ENCODE data around the gene ULK3. TPM values are rescaled to one million over a fixed set of nuclear protein-coding genes. Genes with fewer than 3 reads are reported as not detected.

Gene ULK3
- total and polyA plus RNA-seq, 10 of the 15 experiments (the other 5 are each of a cell fraction or from before 2014, with no cell fraction given): 0.64 to 38.8 (median 27.1) TPM

DNA sequence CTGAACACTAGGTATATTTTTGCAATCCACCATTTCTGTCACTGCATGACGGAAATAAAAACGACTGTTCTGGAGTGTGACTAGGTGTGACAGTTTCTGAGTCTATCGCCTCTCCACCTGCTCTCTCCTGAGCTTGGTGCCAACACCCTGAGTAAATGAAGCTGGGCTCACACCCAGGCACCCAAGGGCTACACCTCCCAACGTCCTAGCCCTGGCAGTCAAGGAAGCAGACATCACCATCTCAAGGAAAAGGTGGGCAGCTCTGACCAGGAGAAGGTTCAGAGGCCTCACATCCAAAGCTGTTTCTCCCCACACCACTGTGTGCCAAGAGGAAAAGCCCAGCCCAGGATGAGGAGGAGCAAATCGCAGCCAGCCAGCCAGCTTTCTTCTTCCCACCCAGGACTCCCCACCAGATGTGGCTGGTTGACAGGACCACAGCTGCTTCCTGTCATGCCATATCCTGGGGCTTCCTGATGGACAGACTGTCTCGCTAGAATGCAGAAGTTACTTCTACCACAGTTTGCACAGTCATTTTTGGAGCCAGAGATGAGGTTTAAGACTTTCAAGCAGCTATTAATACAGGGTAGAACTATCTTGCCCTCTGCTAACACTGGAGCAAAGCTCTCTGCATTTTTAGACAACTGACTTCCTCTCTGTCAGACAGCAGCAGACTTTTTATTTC is 26.9 kb upstream of the ULK3 start:
- no TSS peak for BruUV-seq (replicated peaks)
- SMC1A ChIA-PET (ENCODE audit: uncharacterized antibody, unreplicated experiment): interaction anchor here (0.7 to 6.5 kb wide), 29 partner anchors 12 to 485 kb away, joined by 3 to 120 read pairs (median 5); partner anchors contain the start of genes FAM219B, MPI and ULK3
- POLR2A ChIA-PET: interaction anchor here (0.6 to 5.2 kb wide), 28 partner anchors 11 to 658 kb away, joined by 3 to 80 read pairs (median 4); partner anchors contain the start of genes FAM219B, MPI and ULK3
- H3K9me3 ChIP-seq (replicated peaks; ENCODE audit: control insufficient read depth, insufficient read depth, low read length): peaks cover 12% of the 10 kb centered on the region
- CTCF ChIA-PET: interaction anchor here (0.6 to 11.2 kb wide), 23 partner anchors 9 to 101 kb away, joined by 3 to 129 read pairs (median 4); partner anchors contain the start of genes CSK, FAM219B and ULK3
- in situ Hi-C loops (cut with MboI) (no loop called here), intact Hi-C loops (cut with micrococcal nuclease; ENCODE audit: unreplicated experiment) (loop anchor here (2.0 kb wide), 2 partner anchors 13 to 27 kb away; partner anchors contain the start of gene ULK3)
- peak; percentile 76 for ATAC-seq
- H3K4me3 ChIP-seq: peak overlapping the region; percentile 93
- peak; percentile 97 for DNase-seq (ENCODE audit: low read depth, low spot score)
- H3K27ac ChIP-seq (ENCODE audit: control insufficient read depth, insufficient read depth): peak overlapping the region; percentile 94
- H3K9ac ChIP-seq (ENCODE audit: control insufficient read depth, insufficient read depth, low read length): peak overlapping the region; percentile 70
- H3K79me2 ChIP-seq (ENCODE audit: control insufficient read depth, insufficient read depth, low read length): peaks cover 72% of the 10 kb centered on the region
- peaks cover 2 to 16% of the 10 kb centered on the region in 2 experiments; a peak in 2 of 4 replicates for H3K36me3 ChIP-seq (ENCODE audit: control insufficient read depth in 2 of 2, insufficient read depth in 2 of 2, low read length in 1 of 2)
- H2AFZ ChIP-seq (ENCODE audit: control insufficient read depth, low read depth, low read length): no peak overlapping the region
- WGBS (ENCODE audit: insufficient coverage, insufficient replicate concordance, low lambda C conversion rate, missing lambda C conversion rate): 0% methylated on average over 6 of the region's 6 CpGs
- no peaks in the 10 kb centered on the region for H4K20me1 ChIP-seq (ENCODE audit: control insufficient read depth, insufficient read depth)
- no peaks in the 10 kb centered on the region for H3K27me3 ChIP-seq (replicated peaks in 1 of 2; ENCODE audit: control insufficient read depth in 2 of 2, insufficient read depth in 2 of 2, low read length in 1 of 2)
- H3K4me2 ChIP-seq (ENCODE audit: control insufficient read depth, insufficient read depth): peak overlapping the region; percentile 79
- peaks cover 40% of the 10 kb centered on the region for H3K4me1 ChIP-seq (ENCODE audit: control insufficient read depth, insufficient read depth, low read length)
- peak; percentile 85 for FAIRE-seq
- RAD21 ChIA-PET (ENCODE audit: unreplicated experiment): interaction anchor here (0.9 to 4.8 kb wide), 21 partner anchors 10 to 158 kb away, joined by 3 to 57 read pairs (median 10); partner anchors contain the start of genes CSK, FAM219B, SCAMP5 and ULK3
- TF ChIP-seq, protein P1, sequence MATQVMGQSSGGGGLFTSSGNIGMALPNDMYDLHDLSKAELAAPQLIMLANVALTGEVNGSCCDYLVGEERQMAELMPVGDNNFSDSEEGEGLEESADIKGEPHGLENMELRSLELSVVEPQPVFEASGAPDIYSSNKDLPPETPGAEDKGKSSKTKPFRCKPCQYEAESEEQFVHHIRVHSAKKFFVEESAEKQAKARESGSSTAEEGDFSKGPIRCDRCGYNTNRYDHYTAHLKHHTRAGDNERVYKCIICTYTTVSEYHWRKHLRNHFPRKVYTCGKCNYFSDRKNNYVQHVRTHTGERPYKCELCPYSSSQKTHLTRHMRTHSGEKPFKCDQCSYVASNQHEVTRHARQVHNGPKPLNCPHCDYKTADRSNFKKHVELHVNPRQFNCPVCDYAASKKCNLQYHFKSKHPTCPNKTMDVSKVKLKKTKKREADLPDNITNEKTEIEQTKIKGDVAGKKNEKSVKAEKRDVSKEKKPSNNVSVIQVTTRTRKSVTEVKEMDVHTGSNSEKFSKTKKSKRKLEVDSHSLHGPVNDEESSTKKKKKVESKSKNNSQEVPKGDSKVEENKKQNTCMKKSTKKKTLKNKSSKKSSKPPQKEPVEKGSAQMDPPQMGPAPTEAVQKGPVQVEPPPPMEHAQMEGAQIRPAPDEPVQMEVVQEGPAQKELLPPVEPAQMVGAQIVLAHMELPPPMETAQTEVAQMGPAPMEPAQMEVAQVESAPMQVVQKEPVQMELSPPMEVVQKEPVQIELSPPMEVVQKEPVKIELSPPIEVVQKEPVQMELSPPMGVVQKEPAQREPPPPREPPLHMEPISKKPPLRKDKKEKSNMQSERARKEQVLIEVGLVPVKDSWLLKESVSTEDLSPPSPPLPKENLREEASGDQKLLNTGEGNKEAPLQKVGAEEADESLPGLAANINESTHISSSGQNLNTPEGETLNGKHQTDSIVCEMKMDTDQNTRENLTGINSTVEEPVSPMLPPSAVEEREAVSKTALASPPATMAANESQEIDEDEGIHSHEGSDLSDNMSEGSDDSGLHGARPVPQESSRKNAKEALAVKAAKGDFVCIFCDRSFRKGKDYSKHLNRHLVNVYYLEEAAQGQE (IDR thresholded peaks at IDR 0.05; ENCODE audit: low read depth, low read length): peak; percentile 36; the same call in 1 of the 2 replicates
- TF ChIP-seq, protein P2, sequence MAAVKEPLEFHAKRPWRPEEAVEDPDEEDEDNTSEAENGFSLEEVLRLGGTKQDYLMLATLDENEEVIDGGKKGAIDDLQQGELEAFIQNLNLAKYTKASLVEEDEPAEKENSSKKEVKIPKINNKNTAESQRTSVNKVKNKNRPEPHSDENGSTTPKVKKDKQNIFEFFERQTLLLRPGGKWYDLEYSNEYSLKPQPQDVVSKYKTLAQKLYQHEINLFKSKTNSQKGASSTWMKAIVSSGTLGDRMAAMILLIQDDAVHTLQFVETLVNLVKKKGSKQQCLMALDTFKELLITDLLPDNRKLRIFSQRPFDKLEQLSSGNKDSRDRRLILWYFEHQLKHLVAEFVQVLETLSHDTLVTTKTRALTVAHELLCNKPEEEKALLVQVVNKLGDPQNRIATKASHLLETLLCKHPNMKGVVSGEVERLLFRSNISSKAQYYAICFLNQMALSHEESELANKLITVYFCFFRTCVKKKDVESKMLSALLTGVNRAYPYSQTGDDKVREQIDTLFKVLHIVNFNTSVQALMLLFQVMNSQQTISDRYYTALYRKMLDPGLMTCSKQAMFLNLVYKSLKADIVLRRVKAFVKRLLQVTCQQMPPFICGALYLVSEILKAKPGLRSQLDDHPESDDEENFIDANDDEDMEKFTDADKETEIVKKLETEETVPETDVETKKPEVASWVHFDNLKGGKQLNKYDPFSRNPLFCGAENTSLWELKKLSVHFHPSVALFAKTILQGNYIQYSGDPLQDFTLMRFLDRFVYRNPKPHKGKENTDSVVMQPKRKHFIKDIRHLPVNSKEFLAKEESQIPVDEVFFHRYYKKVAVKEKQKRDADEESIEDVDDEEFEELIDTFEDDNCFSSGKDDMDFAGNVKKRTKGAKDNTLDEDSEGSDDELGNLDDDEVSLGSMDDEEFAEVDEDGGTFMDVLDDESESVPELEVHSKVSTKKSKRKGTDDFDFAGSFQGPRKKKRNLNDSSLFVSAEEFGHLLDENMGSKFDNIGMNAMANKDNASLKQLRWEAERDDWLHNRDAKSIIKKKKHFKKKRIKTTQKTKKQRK (IDR thresholded peaks at IDR 0.05; ENCODE audit: low read depth, low read length): no peak
- TF ChIP-seq, protein P3, sequence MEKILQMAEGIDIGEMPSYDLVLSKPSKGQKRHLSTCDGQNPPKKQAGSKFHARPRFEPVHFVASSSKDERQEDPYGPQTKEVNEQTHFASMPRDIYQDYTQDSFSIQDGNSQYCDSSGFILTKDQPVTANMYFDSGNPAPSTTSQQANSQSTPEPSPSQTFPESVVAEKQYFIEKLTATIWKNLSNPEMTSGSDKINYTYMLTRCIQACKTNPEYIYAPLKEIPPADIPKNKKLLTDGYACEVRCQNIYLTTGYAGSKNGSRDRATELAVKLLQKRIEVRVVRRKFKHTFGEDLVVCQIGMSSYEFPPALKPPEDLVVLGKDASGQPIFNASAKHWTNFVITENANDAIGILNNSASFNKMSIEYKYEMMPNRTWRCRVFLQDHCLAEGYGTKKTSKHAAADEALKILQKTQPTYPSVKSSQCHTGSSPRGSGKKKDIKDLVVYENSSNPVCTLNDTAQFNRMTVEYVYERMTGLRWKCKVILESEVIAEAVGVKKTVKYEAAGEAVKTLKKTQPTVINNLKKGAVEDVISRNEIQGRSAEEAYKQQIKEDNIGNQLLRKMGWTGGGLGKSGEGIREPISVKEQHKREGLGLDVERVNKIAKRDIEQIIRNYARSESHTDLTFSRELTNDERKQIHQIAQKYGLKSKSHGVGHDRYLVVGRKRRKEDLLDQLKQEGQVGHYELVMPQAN (conservative IDR thresholded peaks at IDR 0.05): peak; percentile 83
- TF ChIP-seq, protein P4, sequence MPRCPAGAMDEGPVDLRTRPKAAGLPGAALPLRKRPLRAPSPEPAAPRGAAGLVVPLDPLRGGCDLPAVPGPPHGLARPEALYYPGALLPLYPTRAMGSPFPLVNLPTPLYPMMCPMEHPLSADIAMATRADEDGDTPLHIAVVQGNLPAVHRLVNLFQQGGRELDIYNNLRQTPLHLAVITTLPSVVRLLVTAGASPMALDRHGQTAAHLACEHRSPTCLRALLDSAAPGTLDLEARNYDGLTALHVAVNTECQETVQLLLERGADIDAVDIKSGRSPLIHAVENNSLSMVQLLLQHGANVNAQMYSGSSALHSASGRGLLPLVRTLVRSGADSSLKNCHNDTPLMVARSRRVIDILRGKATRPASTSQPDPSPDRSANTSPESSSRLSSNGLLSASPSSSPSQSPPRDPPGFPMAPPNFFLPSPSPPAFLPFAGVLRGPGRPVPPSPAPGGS (IDR thresholded peaks at IDR 0.05; ENCODE audit: borderline replicate concordance, insufficient read depth, low read depth, low read length, poor library complexity, severe bottlenecking): peak; percentile 92

All from GM12878 (cell line).